Measurements from ENCODE around the gene TXNDC17.
A peak's percentile ranks its signal among the peaks of the same experiment; 100 is the strongest.
"Not testable (repeated sequence)": the region's sequence is repeated elsewhere in the genome, so short reads cannot be mapped to it uniquely, and the experiment has no call there.

The TXNDC17 gene

GRCh38 chr17:6637458-6637840, 3.4 kb upstream of the TXNDC17 start:
- DNase-seq = no peak

DNA sequence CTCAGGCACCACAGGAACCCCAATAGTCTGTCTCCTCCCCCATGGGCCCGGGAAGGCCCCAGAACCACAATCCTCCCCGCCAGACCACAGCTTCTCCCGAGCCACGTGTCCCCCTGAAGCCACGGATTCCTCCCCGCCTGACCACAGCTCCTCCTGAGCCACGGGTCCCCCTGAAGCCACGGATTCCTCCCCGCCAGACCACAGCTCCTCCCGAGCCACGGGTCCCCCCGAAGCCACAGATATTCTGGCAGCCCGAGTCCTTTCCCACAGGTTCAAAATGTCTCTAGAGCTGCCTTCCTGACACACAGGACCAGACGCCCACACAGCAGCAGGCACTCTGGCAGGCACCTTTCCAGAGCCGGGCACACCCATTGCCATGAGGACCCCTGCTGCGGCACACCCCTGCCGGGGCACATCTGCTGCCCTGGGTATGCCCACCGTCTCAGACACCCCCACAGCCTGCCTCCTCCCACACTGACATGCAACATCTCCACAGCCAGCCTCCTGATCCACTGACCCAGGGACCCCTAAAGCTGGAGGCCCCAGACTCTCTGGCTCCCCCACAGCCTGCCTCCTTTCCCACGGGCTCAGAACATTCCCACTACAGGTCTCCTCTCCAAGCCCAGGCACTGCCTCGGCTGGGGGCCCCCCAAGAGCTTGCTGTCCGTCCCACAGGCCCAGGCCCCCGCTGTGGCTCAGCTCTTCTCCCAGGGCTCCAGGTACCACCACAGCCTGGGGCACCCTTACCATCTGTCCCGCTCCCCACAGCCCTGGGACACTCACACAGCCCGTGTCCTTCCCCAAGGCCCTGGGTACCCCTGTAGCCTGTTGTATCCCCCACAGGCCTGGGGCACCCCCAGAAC, 2.6 kb upstream of the TXNDC17 start:
- DNase-seq = no peak

DNA sequence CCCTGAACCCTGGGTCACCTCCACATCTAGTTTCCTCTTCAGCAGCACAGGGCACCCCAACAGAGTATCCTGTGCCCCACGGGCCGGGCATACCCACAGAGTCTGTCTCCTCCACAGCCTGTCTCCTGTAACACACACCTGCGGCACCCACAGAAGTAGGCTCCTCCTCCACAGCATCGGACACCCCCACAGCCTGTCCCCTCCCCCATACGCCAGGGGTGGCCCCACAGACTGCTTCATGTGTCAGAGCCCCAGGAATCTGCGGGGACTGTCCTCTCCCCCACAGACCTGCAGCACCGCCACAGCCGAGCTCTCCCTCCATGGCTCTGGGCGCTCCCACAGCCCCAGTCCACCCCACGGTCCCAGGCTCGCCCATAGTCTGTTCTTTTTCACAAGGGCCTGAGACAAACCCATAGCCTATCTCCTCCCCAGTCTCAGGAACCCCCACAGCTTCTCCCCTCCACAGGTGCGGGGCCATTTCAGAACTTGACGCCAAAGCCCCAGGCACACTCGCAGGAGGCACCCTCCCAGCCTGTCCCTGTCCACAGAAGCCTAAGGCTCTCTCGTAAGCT, 1.8 kb upstream of the TXNDC17 start:
- DNase-seq = no peak

DNA sequence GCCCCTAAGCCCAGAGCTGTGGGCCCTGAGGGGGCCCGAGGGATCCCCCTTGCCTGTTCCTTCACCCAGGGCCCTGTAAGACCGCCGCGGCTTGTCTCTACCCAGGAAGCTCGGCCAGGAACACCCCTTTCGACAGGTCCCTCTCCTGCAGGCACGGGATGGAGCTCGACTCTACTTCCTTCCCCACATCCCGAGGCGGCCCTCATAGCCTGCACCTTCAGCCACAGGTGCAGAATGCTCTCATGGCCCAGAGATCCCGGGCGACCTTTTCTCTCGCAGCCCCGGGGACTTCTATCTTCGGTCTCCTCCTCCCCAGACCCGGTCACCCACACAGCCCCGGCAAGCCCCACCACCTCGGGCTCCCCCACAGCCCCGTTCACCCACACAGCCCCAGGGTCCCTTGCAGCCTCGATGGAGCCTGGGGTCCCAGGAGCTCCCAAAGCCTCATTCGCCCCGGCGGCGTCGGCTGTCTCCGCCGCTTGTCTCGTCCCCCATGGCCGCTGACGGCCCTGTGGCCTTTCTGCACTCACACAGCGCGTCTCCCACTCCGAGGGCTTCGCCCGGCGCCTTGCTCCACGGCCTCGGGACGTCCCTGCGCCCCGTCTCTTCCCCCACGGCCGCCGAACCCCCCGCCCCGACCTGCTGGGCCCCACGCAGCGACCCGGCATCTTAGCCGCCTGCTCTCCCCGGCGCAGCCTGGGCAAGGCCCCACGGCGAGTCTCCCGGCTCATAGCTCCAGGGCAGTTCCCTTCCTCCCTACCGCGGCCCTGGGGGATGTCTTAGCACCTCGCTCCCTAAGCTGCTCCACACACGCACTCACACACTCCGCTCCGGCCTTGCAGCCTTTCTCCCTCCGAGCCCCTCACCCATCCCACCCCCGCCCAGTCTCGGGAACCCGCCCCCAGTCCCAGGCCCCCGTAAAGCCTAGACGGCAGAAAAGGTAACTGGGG, 999 bp upstream of the TXNDC17 start:
- no peak for DNase-seq

DNA sequence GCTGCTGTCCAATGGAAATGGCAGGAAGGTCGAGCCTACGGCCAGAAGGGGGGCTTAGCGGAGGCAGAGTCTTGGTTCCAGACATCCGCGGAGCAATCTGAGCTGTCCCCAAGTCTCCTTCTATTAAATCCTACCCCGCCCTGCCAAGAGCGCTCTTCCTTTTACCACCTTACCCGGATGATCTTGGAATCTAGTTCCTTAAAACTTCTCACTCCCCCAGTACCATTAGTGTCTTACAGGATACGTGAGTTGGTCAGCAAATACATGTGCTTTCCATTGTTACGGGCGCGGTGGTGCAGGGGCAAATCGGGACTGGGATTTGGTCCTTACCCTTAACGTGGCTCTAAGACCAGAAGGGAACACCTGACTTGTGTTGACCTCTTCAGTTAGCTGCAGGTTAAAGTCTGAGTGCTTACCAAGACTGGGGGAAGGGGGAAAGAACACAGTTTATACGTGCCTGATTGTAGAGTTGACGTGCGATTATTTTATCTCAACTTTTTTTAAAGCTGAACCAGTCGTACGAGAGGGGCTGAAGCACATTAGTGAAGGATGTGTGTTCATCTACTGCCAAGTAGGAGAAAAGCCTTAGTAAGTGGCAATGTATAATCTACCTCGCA, 495 bp downstream of the TXNDC17 start:
- no peak for DNase-seq

DNA sequence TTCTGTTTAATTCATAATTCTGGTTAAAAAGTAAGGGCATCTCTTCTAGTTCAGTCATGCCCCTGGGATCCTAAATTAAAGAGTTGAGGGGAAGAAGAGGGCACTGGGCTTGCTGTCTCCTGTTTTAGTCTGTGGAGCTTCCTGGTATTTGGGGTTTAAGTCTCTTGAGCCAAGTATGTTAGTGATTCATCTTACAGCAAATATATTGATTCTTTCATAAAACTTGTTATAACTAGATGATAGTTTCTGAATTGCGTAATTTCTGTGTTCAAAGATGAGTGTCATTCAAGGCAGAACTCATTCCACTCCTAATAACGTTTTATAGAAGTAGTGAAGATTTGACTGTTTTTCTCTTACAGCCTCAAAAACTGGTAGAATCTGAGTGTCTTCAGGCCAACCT, 1.7 kb downstream of the TXNDC17 start:
- no peak for DNase-seq

- DNase-seq = no peak
Observed at GRCh38 chr17:6643451-6644125, 2.7 kb downstream of the TXNDC17 start.

GRCh38 chr17:6648181-6648580, 7.3 kb downstream of the TXNDC17 start:
- DNase-seq = no peak

DNA sequence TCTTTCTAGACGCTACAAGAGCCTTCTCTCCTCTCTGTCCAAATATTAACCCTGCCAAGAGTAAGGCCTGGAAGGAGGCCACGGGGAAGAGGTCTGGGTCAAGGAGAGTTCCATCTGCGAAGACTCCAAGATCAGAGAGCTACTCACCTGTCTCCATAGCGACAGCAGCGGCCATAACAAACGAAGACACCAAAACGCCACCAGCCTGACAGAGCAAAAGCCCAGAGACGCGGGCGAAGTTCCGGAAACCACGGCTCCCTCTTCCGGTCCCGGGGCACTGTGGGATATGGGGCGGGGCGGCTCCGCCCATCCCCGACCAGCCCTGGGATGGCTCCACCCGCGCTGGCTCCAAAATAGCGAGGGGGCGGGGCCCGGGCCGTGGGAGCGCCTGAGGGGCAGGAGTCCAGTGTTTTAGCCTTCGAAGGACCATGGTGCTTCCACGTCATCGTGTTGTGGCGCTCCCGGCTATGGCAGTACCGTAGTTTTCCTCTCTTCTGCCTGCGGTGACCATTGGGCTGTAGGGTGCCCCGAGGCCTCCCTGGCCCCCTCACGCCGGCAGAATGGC, 10.6 kb downstream of the TXNDC17 start, which contains the start of the genes C17orf100 and MED31:
Gene C17orf100 (plus strand): TSS at position 409 of the 565 bp plus-strand sequence. CDS start 152 bp downstream, at position 561.
Gene MED31 (minus strand): TSS at position 252 of the 565 bp plus-strand sequence. CDS start 77 bp downstream, at position 175.
- DNase-seq = peak; percentile 91

- DNase-seq = no peak
Observed at GRCh38 chr17:6651919-6652452, 11.1 kb downstream of the TXNDC17 start.

DNA sequence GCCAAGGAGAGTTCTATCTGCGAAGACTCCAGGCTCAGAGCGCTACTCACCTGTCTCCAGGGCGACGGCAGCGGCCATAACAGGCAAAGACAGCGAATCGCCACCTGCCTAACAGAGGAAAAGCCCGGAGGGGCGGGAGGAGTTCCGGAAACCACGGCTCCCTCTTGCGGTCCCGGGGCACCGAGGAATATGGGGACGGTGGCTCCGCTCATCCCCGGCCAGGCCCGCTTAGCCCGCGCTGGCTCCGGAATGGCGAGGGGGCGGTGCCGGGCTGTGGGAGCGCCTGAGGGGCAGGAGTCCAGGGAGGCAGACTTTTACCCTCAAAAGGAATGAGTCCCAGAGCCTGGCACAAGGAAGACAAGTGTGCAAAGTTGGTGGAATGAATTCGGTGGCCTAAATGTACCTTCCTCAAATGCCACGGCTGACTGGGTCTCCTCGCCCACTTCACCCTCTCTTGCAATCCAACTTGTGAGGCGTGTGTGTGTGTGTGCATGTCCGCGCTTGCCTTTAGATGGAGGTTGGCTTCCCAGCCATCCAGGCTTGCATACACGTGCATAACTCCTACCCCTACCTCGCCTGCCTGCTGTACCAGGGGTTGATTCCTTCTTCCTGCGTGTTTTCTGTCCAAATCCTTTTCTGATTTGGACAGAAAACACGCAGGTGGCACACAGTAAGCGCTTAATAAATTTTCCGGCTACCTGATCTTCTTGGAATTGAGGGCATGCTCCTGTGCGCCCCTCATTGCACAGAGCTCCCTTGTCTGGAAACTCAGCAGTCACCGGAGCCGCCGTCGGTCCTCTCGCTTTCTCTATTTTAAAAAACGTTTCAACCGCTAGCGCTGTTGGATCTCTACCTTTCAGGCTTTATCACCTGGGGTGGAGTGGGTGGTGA, 14.2 kb downstream of the TXNDC17 start:
- peak; percentile 70 for DNase-seq

GRCh38 chr17:6655732-6656361, 15.0 kb downstream of the TXNDC17 start:
- DNase-seq = not testable (repeated sequence)

DNA sequence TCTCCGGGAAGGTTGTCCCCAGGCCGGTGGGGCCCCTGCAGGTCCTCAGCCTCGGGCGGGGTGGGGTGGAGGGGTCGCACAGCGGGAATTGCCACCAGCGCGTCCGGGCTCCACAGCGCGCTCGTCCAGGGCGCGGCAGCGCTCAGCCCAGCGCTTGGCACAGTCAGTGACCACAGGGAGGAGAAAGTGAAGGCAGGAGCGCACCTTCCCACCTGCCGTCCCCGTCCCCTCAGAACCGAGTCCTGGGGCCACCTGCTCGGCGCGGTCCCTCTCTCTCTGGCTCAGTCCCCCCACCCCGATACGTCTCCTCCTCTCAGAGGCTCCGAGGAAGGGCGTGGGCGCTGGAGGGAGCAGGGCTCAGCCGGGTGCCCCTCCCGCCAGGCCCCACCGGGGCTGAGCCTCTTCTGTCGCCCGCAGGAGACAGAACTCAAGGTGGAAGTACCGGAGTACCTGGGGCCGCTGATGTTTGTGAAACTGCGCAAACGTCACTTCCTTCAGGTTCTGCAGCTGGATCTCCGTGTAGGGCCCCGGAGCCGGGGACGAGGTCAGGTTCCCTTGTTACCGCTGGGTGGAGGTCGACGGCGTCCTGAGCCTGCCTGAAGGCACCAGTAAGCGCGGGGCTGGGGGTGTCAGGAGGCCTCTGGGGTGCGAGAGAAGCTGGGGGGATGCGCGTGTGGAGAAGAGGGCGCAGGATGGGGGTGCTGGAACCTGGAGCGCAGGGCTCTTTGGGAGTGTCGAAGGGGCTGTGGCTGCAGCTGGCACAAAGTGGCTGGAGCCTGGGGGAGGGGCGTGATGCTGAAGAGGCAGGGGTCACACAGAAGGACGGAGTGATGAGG, 16.2 kb downstream of the TXNDC17 start:
- DNase-seq = peak; percentile 18

DNA sequence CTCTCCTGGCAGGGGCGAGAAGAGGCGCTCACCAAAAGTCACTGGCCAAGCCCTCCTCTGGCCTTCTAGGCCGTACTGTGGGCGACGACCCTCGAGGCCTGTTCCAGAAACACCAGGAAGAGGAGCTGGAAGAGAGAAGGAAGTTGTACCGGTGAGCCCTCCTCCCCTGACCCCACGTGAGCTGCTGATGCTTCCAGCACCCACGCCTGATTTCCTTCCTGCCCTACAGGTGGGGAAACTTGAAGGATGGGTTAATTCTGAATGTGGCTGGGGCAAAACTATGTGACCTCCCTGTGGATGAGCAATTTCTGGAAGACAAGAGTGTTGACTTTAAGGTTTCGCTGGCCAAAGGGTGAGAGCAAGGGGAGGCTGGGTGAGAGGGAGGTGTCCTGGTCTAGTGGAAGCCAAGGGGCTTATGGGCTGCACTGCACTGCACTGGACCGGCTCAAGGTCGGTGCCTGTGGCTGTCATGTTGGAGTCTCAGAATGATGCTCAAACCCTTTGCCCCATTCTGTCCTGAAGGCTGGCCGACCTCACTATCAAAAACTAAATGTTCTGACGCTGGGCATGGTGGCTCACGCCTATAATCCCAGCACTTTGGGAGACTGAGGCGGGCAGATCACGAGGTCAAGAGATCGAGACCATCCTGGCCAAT, 16.9 kb downstream of the TXNDC17 start:
- DNase-seq = no peak

DNA sequence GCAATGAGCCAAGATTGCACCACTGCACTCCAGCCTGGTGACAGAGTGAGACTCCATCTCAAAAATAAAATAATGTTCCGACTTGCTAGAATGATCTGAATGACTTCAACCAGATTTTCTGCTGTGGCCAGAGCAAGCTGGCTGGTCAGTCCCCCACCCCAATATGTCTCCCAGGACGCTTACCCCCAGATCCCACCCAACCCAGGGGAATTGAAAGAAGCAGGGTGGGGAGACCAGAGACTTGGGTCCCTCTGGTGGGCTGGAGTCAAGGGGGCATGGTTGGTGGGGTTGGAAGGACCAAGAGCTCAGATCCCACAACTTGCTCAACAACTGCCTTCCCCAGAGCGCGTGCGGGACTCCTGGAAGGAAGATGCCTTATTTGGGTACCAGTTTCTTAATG, 17.6 kb downstream of the TXNDC17 start:
- not testable (repeated sequence) for DNase-seq

GRCh38 chr17:6660101-6660500, 19.2 kb downstream of the TXNDC17 start:
- no peak for DNase-seq

DNA sequence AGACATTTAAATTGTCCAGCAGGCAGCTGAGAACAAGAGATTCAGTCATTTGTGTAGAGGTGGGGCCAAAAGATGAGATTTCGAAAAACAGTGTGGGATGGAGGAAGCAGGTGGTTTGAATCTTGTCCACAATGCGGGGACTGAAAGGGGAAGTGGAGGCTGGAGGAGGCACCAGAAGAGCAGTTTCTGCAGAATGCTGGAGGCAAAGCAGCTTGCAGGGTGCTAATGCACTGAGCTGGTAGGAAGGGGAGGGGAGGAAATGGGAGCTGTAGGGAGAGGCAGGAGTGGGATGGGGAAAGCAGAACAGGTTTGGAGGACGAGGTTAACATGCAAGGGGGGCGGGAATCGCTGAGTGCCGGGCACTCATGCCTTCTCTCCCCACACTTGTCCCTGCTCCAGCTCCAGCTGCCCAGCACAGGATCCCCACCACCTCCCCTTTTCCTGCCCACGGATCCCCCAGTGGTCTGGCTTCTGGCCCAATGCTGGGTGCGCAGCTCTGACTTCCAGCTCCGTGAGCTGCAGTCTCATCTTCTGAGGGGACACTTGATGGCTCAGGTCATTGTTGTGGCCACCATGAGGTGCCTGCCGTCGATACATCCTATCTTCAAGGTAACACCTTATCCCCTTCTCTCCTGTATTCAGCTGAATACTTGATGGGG, 20.1 kb downstream of the TXNDC17 start:
- no peak for DNase-seq

DNA sequence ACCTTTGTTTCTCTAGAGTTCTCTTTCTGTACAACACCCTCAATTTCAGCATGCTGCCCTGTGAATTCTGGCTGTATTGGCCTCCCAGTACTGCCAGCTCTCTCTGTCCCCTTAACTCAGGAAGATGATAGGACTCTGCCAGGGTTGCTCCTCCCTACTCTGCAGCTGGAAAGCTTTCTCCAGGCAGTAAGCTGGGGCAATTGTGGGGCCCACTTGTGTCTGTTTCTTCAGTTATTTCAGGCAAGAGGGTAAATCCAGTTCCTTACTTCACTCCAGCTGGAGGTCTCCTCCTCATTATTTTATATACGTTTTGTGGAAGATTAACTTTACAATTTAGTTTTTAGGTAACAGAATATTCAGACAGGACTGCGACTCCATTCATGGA, 20.6 kb downstream of the TXNDC17 start:
- no peak for DNase-seq
